PFSK-1 (cell line): ENCODE measurements around the gene POLR3B.

Experiments used
- FOXP2 ChIP-seq: optimal IDR thresholded peaks from 2 replicates; pipeline ENCODE3; 2011; ENCODE audit warnings: borderline replicate concordance, control low read depth, inconsistent platforms; ENCODE audit not compliant: insufficient read depth; ENCODE audit errors: extremely low read length, extremely low read depth
- POLR2AphosphoS5 ChIP-seq: IDR thresholded peaks from 2 replicates; pipeline ENCODE4 v1.6.1; 2012; ENCODE audit warnings: low read depth, mild to moderate bottlenecking, control low read depth, low read length, moderate library complexity
- SIN3A ChIP-seq: IDR thresholded peaks from 2 replicates; pipeline ENCODE4 v1.6.1; 2012; ENCODE audit warnings: mild to moderate bottlenecking, low read length, moderate library complexity, borderline replicate concordance; ENCODE audit not compliant: insufficient read depth
- TAF1 ChIP-seq: IDR thresholded peaks from 2 replicates; pipeline ENCODE4 v1.6.1; 2012; ENCODE audit warnings: low read length, control low read depth, borderline replicate concordance; ENCODE audit not compliant: insufficient read depth
- TF ChIP-seq, protein P1 (sequence below), 2 experiments: IDR thresholded peaks; 2 replicates each; pipeline versions ENCODE4 v1.6.1 to v1.8.0; 2011 to 2012; ENCODE audit warnings: low read depth in 2 of 2, low read length in 2 of 2, control low read depth in 1 of 2, inconsistent platforms in 1 of 2, mild to moderate bottlenecking in 1 of 2, moderate library complexity in 1 of 2; ENCODE audit not compliant: insufficient read depth in 1 of 2

Gene POLR3B

DNA sequence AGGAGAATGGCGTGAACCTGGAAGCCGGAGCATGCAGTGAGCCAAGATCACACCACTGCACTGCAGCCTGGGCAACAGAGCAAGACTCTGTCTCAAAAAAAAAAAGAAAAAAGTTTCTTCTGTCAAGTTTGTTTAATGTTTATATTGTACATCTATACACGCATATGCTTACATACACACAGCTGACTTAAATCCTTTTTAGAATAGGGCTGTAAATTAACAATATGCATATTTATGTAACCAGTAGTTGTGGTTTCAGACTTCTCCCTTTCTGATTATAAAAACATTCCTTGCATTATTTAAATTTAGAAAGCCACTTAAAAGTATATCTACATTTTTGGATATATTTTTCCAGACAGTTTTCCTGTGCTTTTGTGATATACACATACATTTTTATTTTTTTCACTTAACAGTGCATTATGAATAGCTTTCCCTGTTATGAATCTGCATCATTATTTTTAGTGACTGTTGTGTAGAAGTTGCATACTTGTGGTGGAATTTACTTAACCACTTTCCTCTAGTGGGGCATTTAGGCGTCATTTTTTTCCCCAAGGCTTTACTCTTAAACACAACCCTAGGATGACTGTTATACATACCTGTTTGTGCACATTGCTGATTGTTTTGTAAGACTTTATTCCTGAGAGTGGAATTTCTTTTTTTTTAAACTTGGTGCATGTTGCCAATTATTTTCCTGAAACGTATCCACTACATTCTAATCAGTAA, 29.4 kb downstream of the POLR3B start:
- TF ChIP-seq POLR2AphosphoS5 (no peak), FOXP2 (no peak), TAF1 (no peak)

DNA sequence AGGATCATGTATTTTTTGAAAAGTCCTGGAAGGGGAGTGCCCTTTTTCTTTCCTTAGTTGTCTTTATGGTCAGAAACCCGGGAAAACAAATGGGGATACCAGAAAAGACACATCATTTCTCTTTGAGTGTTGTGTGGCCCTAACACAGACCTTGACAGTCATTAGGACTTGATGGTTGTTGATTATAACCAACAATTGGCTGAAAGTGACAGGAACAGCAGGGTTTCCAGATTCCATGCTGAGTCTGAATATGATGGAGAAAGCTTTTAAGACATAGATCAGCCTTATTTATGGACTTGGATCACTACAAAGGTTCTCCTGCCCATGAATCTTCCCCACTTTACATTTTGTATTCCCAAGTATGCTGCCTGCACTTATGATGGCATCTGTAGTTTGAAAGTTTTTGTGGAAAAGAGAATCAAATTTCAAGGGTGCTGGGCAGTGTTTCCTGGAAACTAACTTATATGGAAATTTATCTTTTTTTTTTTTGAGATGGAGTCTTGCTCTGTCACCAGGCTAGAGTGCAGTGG, 30.4 kb downstream of the POLR3B start:
- no peak for TF ChIP-seq TAF1
- TF ChIP-seq, protein P1, sequence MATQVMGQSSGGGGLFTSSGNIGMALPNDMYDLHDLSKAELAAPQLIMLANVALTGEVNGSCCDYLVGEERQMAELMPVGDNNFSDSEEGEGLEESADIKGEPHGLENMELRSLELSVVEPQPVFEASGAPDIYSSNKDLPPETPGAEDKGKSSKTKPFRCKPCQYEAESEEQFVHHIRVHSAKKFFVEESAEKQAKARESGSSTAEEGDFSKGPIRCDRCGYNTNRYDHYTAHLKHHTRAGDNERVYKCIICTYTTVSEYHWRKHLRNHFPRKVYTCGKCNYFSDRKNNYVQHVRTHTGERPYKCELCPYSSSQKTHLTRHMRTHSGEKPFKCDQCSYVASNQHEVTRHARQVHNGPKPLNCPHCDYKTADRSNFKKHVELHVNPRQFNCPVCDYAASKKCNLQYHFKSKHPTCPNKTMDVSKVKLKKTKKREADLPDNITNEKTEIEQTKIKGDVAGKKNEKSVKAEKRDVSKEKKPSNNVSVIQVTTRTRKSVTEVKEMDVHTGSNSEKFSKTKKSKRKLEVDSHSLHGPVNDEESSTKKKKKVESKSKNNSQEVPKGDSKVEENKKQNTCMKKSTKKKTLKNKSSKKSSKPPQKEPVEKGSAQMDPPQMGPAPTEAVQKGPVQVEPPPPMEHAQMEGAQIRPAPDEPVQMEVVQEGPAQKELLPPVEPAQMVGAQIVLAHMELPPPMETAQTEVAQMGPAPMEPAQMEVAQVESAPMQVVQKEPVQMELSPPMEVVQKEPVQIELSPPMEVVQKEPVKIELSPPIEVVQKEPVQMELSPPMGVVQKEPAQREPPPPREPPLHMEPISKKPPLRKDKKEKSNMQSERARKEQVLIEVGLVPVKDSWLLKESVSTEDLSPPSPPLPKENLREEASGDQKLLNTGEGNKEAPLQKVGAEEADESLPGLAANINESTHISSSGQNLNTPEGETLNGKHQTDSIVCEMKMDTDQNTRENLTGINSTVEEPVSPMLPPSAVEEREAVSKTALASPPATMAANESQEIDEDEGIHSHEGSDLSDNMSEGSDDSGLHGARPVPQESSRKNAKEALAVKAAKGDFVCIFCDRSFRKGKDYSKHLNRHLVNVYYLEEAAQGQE (IDR thresholded peaks at IDR 0.05; ENCODE audit: insufficient read depth in 1 of 2, low read depth in 2 of 2, low read length in 2 of 2) = no peak
- no peak for TF ChIP-seq FOXP2
- TF ChIP-seq SIN3A = no peak
- TF ChIP-seq POLR2AphosphoS5 = no peak

DNA sequence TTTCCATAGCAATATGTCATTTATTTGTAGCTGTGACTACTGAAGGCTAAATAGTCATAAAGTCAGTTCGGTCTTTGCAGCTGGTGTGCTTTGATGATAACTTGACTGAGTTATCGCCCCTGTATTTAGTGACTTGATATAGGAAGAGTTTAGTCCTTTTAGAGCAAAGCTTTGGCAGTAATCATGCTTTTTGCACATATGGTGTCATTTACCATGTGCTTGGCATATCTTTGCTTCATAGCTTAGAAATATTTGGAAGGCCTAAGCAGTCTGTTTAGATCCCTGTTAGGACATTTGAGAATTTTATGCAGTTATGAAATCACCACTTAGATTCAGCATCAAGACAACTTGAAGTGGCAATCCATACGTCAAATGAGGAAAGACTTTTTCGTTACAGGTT, 31.6 kb downstream of the POLR3B start:
- TF ChIP-seq, protein P1 (IDR thresholded peaks at IDR 0.05; ENCODE audit: insufficient read depth in 1 of 2, low read depth in 2 of 2, low read length in 2 of 2) = no peak
- no peak for TF ChIP-seq FOXP2
- no peak for TF ChIP-seq TAF1
- no peak for TF ChIP-seq SIN3A
- TF ChIP-seq POLR2AphosphoS5 = no peak

DNA sequence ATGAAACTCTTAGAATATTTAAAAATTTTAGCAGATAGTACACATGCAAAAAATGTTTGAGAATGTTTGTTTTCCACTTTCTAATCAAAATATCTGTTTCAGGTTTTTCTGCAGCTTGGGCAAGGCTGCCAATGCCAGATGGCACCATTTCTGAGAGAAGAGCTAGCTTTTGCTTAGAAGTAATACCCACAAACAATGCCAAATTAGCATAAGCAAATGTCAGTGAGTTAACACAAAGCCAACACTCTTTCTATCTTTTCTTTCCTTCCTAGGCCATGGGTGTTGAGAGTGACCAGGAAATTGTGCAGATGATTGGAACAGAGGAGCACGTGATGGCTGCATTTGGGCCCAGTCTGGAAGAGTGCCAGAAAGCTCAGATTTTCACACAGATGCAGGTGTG, 35.2 kb downstream of the POLR3B start:
- TF ChIP-seq SIN3A = no peak
- no peak for TF ChIP-seq FOXP2
- TF ChIP-seq POLR2AphosphoS5 = no peak
- TF ChIP-seq TAF1 = no peak
- TF ChIP-seq, protein P1 (IDR thresholded peaks at IDR 0.05; ENCODE audit: insufficient read depth in 1 of 2, low read depth in 2 of 2, low read length in 2 of 2) = no peak

DNA sequence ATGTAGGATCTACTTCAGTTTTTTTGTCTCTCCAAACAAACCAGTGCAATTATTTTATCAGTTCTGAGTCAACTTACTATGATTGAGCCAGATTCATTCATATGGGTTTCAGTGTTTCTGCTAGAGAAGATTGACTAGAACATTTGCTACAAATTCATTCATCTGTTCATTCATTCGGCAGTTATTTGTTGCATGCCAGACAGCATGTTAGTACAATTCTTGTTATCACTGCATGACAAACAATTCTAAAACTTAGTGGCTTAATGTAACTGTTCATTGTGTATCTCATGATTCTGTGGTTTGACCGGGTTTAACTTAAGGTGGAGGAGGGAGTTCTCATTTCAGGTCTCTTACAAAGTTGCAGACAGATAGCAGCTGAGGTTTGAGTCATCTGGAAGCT, 52.3 kb downstream of the POLR3B start:
- TF ChIP-seq, protein P1 (IDR thresholded peaks at IDR 0.05; ENCODE audit: insufficient read depth in 1 of 2, low read depth in 2 of 2, low read length in 2 of 2) = no peak
- no peak for TF ChIP-seq POLR2AphosphoS5
